ENCODE measurements around the gene TAL2. TPM values are rescaled to one million over a fixed set of nuclear protein-coding genes. Genes with fewer than 3 reads are reported as not detected.
A peak's percentile ranks its signal among the peaks of the same experiment; 100 is the strongest.

Gene TAL2
- total and polyA plus RNA-seq, 5 experiments from 2014 or later = 0.62 TPM; not detected in 4

DNA sequence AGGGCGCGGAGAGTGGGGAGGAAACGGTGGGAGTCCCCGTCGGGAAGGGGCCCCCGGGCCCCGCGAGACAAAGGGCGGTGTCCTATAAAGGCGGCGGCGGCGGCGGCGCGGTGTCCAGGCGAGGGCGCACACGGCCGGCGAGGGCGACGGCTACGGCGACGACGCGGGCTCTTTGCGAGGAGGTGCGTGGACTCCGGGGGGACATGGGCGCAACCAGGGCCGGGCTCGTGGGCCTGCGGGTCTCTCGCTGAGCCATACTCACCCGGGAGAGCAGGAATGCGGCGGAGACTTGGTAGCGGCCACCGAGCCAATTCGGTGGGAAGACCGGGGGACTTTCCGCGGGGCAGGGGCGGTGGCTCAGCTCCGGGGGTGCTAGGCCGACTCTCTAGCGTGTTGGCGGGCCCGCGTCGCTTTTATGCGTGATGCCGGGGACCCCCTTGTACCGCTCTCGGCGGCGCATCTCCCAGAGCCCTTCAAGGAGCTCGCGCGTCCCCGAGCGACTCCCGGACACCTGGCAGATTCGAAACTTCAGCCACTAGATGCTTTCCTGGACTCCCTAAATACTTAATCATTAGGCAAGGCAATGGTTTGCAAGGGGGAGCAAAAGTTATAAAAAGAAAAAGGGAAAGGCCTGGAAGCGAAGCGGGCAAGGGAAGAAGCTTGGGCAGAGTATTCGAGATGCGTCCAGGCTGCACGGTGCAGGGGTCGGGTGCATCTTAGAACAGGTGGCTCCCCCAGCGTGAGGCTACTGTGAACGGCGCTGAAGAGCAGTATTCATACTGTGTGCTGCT, 5.9 kb upstream of the TAL2 start:
- DNase-seq = peak in 2 of 10 donors; percentile 8 to 9
- POLR2A ChIA-PET = no interaction called here
- Mint-ChIP-seq H3K9me3 (no peaks in the 10 kb centered on the region), H3K4me3 (peak overlapping the region; percentile 70 to 87 (median 81)), H3K4me1 (peaks cover 5 to 18% (median 13%) of the 10 kb centered on the region in 4 donors), H3K36me3 (no peaks in the 10 kb centered on the region), H3K27me3 (peaks cover 34 to 68% (median 38%) of the 10 kb centered on the region in 5 donors), H3K27ac (no peak overlapping the region)
- ATAC-seq = peak; percentile 65 to 70

DNA sequence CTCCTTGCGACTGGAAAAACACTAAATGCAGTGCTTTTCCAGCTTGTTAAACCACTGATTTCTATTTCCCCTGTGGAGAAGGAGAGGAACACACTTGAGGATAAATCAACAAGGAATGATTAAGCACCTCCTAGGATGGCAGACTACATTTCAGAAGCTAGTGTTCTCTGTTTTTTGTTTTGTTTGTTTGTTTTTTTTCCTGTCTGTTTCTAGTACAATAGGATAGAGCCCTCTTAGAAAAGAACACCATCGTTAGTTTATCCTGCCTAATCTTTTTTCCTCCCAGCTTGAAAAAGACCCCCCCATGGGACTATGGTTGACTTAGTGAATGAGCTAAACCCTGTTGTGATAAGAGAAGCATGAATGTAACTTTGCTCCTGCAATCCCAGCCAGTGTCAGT, 3.9 kb upstream of the TAL2 start:
- no peak for ATAC-seq
- H3K27me3 Mint-ChIP-seq = peaks cover 31 to 68% (median 38%) of the 10 kb centered on the region in 5 donors
- H3K4me3 Mint-ChIP-seq = no peak overlapping the region
- H3K4me1 Mint-ChIP-seq = peaks cover 5 to 22% (median 16%) of the 10 kb centered on the region in 4 donors
- no peaks in the 10 kb centered on the region for H3K9me3 Mint-ChIP-seq
- no peaks in the 10 kb centered on the region for H3K36me3 Mint-ChIP-seq
- POLR2A ChIA-PET = no interaction called here
- DNase-seq = no peak
- H3K27ac Mint-ChIP-seq = no peak overlapping the region

DNA sequence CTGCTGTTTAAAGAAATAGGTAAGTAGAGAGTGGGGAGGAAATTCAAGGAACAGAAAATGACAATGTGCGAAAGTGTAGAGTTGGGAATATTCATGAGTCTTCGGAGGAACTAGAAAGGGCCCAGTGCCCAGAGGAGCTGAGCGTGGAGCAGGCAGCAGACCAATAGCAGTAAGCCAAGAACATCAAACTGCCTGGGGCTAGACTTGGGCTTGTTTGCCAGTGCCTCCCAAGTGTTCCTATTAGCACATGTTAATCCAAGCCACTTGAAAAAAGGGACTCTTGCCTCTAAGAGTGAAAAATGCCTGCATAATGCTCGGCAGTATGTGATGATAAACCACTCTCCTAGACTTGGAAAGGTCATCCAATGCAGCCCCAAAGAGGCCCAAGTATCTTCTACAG, 1.2 kb upstream of the TAL2 start:
- POLR2A ChIA-PET = no interaction called here
- DNase-seq (no peak), ATAC-seq (no peak)
- Mint-ChIP-seq H3K4me3 (no peak overlapping the region), H3K27me3 (peaks cover 23 to 52% (median 30%) of the 10 kb centered on the region in 5 donors), H3K4me1 (peaks cover 5 to 17% (median 9%) of the 10 kb centered on the region in 4 donors), H3K27ac (no peak overlapping the region), H3K9me3 (no peaks in the 10 kb centered on the region), H3K36me3 (no peaks in the 10 kb centered on the region)

DNA sequence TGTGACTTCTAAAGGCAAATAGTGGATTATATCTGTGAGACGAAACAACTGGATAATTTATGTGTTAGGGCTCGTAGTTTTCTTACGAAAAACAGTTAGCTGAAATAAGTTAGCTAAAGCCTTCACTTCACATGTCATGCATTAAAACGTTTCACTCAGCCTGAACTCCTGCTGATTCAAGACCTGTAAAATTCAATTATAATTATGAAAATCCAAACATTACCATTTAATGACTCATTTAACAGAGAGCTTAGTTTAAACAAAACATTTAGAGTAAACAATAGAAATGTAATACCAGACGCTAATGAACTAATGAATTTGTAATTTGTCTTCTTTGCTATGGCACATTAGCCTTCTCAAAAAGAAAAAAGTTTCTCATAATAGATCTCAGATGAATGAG, 1.7 kb downstream of the TAL2 start:
- Mint-ChIP-seq H3K27me3 (peaks cover 9 to 23% (median 12%) of the 10 kb centered on the region in 5 donors), H3K36me3 (no peaks in the 10 kb centered on the region), H3K9me3 (no peaks in the 10 kb centered on the region), H3K4me3 (no peak overlapping the region), H3K4me1 (peaks cover 0 to 10% (median 0%) of the 10 kb centered on the region in 4 donors), H3K27ac (peak overlapping the region in 1 of 10 donors; percentile 68)
- POLR2A ChIA-PET = no interaction called here
- ATAC-seq (no peak), DNase-seq (no peak)

DNA sequence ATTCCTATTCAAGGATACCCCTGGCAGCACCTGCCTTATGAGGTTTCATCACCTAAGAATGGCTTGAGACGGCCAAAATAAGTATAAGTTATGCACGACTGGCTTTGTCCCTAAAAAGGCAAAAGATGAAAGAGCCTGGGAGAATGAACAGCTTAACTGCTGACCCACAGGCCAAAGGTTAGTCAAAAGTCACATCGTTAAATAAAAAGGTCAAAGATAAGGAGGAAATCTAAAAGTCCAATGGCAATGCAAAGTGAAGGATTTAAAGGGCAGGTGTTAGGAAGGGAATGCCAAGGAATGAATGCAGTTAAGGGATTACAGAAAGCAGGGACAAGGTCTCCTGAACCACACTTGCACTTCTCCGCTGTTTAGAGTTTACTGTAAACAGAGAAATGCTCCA, 5.6 kb downstream of the TAL2 start:
- Mint-ChIP-seq H3K4me1 (peaks cover 0 to 4% (median 0%) of the 10 kb centered on the region in 4 donors), H3K36me3 (no peaks in the 10 kb centered on the region), H3K9me3 (no peaks in the 10 kb centered on the region), H3K4me3 (no peak overlapping the region), H3K27me3 (peaks cover 3 to 13% (median 6%) of the 10 kb centered on the region in 5 donors), H3K27ac (no peak overlapping the region)
- ATAC-seq = no peak
- POLR2A ChIA-PET = no interaction called here
- DNase-seq = no peak

DNA sequence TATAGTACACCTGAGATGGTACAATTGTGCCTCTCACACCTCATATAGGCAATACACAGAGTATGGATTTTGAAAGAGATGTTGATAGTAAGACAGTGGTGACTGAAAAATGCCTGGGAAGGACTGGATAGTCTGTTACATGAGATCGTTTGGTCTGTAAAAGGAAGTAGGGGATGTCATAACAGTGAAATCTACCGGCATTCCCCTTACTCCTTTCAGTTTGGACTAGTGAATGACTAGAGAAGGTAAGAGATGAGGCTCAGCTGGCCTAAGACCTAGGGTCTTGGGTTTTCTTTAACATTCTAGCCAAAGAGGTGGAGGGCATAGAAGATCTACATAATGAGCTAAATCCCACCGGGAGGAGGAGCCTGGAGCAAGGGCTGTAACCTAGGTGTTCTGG, 8.1 kb downstream of the TAL2 start:
- Mint-ChIP-seq H3K27me3 (peaks cover 3 to 13% (median 6%) of the 10 kb centered on the region in 5 donors), H3K9me3 (no peaks in the 10 kb centered on the region), H3K27ac (no peak overlapping the region)

DNA sequence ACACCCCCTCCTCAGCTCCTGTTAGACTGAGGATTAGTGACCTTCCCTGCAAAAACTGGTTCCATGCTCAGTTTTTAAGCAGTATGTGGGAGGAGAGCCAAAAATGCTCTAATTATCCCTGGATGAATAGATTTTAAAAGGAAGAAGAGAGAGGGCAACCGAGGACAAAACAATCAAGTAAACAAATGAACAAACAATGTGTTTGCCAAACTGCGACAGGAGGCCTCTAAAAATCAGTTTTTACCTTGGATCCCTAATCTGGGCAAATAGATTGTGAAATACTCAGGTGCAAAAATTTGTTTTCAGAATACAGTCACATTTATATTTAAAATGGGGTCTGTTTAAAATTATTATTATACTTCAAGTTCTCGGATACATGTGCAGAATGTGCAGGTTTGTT, 8.5 kb downstream of the TAL2 start:
- Mint-ChIP-seq H3K9me3 (no peaks in the 10 kb centered on the region), H3K4me1 (peaks cover 0 to 9% (median 0%) of the 10 kb centered on the region in 4 donors), H3K27ac (no peak overlapping the region), H3K36me3 (no peaks in the 10 kb centered on the region), H3K27me3 (peaks cover 3 to 13% (median 6%) of the 10 kb centered on the region in 5 donors), H3K4me3 (no peak overlapping the region)
- ATAC-seq = no peak
- DNase-seq = no peak
- POLR2A ChIA-PET = no interaction called here

More for the DNA sequence above, 8.1 kb downstream of the TAL2 start:
- ATAC-seq (no peak), DNase-seq (no peak)
- POLR2A ChIA-PET = no interaction called here
- H3K4me1 Mint-ChIP-seq = peaks cover 0 to 9% (median 0%) of the 10 kb centered on the region in 4 donors
- no peak overlapping the region for H3K4me3 Mint-ChIP-seq
- H3K36me3 Mint-ChIP-seq = no peaks in the 10 kb centered on the region

DNA sequence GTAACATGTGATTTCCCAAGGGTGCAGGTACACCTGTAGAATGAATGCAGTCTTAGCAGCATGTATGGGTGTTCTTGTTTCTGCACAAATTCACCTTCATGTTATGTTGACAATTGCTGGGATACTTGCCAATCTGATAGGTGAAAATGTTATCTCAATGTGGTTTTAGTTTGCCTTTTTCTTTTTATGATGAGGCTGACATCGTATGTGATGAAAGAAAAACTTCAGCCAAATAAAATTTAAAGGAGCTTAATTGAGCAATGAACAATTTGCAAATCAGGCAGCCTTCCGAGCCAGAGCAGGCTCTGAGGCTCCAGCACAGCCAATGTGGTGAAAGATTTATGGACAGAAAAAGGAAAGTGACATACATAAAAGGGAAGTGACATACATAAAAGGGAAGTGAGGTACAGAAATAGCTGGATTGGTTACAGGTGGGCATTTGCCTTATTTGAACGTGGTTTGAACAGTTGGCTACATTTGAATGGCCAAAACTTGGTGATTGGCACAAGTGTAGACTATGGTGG, 10.5 kb downstream of the TAL2 start:
- no peaks in the 10 kb centered on the region for H3K36me3 Mint-ChIP-seq
- no peak overlapping the region for H3K27ac Mint-ChIP-seq
- no peak overlapping the region for H3K4me3 Mint-ChIP-seq
- H3K9me3 Mint-ChIP-seq = no peaks in the 10 kb centered on the region
- peaks cover 3 to 13% (median 5%) of the 10 kb centered on the region in 5 donors for H3K27me3 Mint-ChIP-seq
- POLR2A ChIA-PET = interaction anchor here (0.7 kb wide), 1 partner anchor 118 kb away, joined by 6 read pairs; no protein-coding TSS in a partner anchor
- ATAC-seq = no peak
- peaks cover 0 to 9% (median 0%) of the 10 kb centered on the region in 4 donors for H3K4me1 Mint-ChIP-seq
- no peak for DNase-seq

DNA sequence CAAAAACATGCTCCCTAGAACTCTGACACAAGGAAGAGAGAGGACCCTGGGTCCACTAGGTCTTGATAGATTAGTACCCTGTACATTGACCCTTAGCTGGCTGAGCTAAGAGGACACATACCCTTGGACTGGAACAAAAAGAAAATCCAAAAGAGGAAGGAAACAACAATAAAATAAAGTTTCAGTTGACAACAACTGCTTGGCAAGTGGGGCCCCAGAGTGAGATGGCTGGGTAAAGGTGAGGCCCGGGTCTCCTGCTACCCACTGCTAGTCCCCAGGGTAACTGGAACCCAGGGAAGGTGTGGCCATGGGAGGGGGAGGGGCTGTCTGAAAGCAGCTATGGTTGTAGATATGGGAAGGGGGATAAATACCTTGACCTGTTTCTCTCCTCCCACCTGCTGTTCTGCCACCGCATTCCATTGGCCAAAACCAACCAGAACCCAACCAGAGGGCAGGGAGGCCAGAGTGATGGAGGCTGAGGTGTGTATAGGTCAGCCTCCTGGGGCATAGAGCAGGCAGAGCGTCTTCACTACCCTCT, 11.7 kb downstream of the TAL2 start:
- Mint-ChIP-seq H3K4me1 (peaks cover 0 to 9% (median 0%) of the 10 kb centered on the region in 4 donors), H3K4me3 (no peak overlapping the region), H3K36me3 (no peaks in the 10 kb centered on the region), H3K27me3 (peaks cover 3 to 13% (median 4%) of the 10 kb centered on the region in 5 donors), H3K9me3 (no peaks in the 10 kb centered on the region), H3K27ac (no peak overlapping the region)
- ATAC-seq (no peak), DNase-seq (no peak)
- POLR2A ChIA-PET = no interaction called here

DNA sequence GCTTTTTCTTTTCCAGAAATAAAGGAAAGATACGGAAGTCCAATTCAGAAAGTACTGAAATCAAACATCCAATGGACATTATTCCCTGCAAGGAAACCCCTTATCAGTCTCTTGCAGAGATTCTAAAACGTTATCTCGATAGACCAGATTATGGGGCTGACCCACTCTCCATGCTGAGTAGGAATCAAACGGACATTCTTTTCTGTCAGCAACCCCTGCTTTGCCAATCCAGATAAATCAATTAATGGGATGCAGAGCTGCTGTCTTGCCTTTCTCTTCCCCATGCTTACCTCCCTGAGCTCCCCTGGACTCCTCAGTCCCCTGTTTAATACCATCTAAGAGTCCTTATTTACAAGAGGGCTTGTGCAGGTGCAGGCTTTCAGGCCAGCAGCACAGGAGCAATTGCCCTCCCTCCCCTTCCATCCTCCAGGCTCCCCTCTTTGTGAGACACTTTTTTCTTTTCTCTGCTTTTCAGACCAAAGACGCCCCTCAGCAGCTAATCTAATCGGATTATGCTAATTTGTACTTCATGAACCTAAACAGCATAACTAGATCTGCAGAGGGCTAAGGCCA, 14.2 kb downstream of the TAL2 start:
- H3K27me3 Mint-ChIP-seq = peaks cover 0 to 1% (median 0%) of the 10 kb centered on the region in 5 donors
- DNase-seq = no peak
- H3K4me1 Mint-ChIP-seq = peaks cover 0 to 9% (median 0%) of the 10 kb centered on the region in 4 donors
- H3K9me3 Mint-ChIP-seq = no peaks in the 10 kb centered on the region
- no peak overlapping the region for H3K4me3 Mint-ChIP-seq
- POLR2A ChIA-PET = no interaction called here
- ATAC-seq = no peak
- no peak overlapping the region for H3K27ac Mint-ChIP-seq
- no peaks in the 10 kb centered on the region for H3K36me3 Mint-ChIP-seq

DNA sequence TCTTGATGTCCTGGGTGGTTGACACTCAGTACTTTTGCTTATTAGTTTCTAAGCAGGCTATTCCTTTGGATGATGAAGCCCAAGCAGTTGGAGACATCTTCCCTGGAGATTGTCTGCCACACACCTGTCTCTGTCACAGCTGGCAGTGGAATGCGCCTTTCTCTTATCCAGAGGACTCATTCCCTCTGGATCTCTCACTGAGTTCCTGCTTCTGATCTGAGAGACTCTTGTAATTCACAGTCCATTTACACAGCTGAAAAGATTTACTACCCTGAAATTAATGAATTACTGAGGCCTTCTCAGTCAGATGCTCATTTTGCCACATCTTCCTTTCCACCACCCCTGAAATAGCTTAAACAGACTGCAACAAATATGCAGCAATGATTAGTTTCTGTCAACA, 15.9 kb downstream of the TAL2 start:
- no peak overlapping the region for H3K4me3 Mint-ChIP-seq
- POLR2A ChIA-PET = no interaction called here
- DNase-seq (no peak), ATAC-seq (no peak)
- no peaks in the 10 kb centered on the region for H3K27me3 Mint-ChIP-seq
- H3K4me1 Mint-ChIP-seq = peaks cover 0 to 2% (median 0%) of the 10 kb centered on the region in 4 donors
- H3K9me3 Mint-ChIP-seq = no peaks in the 10 kb centered on the region
- no peaks in the 10 kb centered on the region for H3K36me3 Mint-ChIP-seq
- peak overlapping the region in 1 of 10 donors; percentile 23 for H3K27ac Mint-ChIP-seq

DNA sequence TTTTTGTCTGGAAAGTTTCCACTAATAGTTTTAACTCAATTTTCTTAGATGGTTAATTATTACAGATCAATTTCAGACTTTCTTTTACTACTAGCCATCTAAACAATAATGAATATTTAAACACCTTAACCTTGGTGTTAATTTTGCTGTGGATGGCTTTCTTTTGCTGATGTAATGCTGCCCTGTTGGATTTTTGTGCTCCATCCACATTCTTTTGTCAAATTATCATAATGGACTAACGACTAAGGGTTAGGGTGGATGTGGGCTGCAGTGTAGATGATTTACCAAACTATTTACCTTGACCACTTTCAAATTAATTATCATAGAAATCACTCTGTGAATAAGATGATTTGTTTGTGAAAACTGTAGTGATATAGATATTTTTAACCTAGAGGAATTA, 16.5 kb downstream of the TAL2 start:
- Mint-ChIP-seq H3K36me3 (no peaks in the 10 kb centered on the region), H3K4me1 (no peaks in the 10 kb centered on the region), H3K9me3 (no peaks in the 10 kb centered on the region), H3K27ac (no peak overlapping the region), H3K4me3 (no peak overlapping the region), H3K27me3 (no peaks in the 10 kb centered on the region)
- POLR2A ChIA-PET = no interaction called here
- DNase-seq (no peak), ATAC-seq (no peak)

All from naive thymus-derived CD8-positive, alpha-beta T cell (primary cell).